ENCODE measurements around the gene TAS1R1. TPM values are rescaled to one million over a fixed set of nuclear protein-coding genes. Genes with fewer than 3 reads are reported as not detected.
A peak's percentile ranks its signal among the peaks of the same experiment; 100 is the strongest.

TAS1R1 gene
- total RNA-seq, 4 donors from 2014 or later = not detected

- intact Hi-C loops (cut with DNase I; ENCODE audit: low total_unique reads) = no loop called here
- Histone ChIP-seq H3K4me3 (peak overlapping the region in 1 of 2 donors; percentile 69), H3K4me1 (peaks cover 0 to 9% of the 10 kb centered on the region in 2 donors)
Measured at GRCh38 chr1:6578624-6579373, 23.7 kb downstream of the TAS1R1 start.

GRCh38 chr1:6579374-6580118 is 24.4 kb downstream of the TAS1R1 start, which contains the start of gene ZBTB48:
TSS of gene ZBTB48 (plus strand) at chr1:6579994. CDS start at chr1:6580610, 616 bp downstream.
- DNase-seq = peak; percentile 99 to 100
- Histone ChIP-seq H3K36me3 (no peaks in the 10 kb centered on the region), H3K9me3 (no peaks in the 10 kb centered on the region), H3K27ac (peak within 1 kb of the TSS; percentile 91 to 94), H3K27me3 (no peaks in the 10 kb centered on the region), H3K4me3 (peak within 1 kb of the TSS; percentile 69 to 85), H3K4me1 (peaks cover 0 to 9% of the 10 kb centered on the region in 2 donors)
- TF ChIP-seq CTCF (IDR thresholded peaks at IDR 0.05) (peak in 1 of 4 experiments; percentile 12), POLR2A (IDR thresholded peaks at IDR 0.05) (peak; percentile 95 to 96)
- intact Hi-C loops (cut with DNase I; ENCODE audit: low total_unique reads) = no loop called here

More at GRCh38 chr1:6578624-6579373, 23.7 kb downstream of the TAS1R1 start:
- TF ChIP-seq CTCF (IDR thresholded peaks at IDR 0.05) = no peak
- no peak for TF ChIP-seq POLR2A (IDR thresholded peaks at IDR 0.05)
- H3K27ac ChIP-seq = peak overlapping the region; percentile 91 to 94
- H3K36me3 ChIP-seq = no peaks in the 10 kb centered on the region
- no peak for DNase-seq
- H3K27me3 ChIP-seq = no peaks in the 10 kb centered on the region
- H3K9me3 ChIP-seq = no peaks in the 10 kb centered on the region

GRCh38 chr1:6580119-6580592 is 25.0 kb downstream of the TAS1R1 start:
- Histone ChIP-seq H3K4me1 (peaks cover 0 to 9% of the 10 kb centered on the region in 2 donors), H3K9me3 (no peaks in the 10 kb centered on the region), H3K36me3 (no peaks in the 10 kb centered on the region), H3K4me3 (peak overlapping the region; percentile 69 to 85), H3K27me3 (no peaks in the 10 kb centered on the region), H3K27ac (peak overlapping the region; percentile 91 to 94)
- TF ChIP-seq CTCF (IDR thresholded peaks at IDR 0.05) = no peak
- no peak for TF ChIP-seq POLR2A (IDR thresholded peaks at IDR 0.05)
- intact Hi-C loops (cut with DNase I; ENCODE audit: low total_unique reads) = no loop called here
- no peak for DNase-seq

- no peak for DNase-seq
- H3K27ac ChIP-seq = peak overlapping the region; percentile 91 to 94
- H3K4me1 ChIP-seq = peaks cover 0 to 9% of the 10 kb centered on the region in 2 donors
- H3K27me3 ChIP-seq = no peaks in the 10 kb centered on the region
- no peaks in the 10 kb centered on the region for H3K36me3 ChIP-seq
- TF ChIP-seq POLR2A (IDR thresholded peaks at IDR 0.05) (no peak), CTCF (IDR thresholded peaks at IDR 0.05) (no peak)
- no peaks in the 10 kb centered on the region for H3K9me3 ChIP-seq
- intact Hi-C loops (cut with DNase I; ENCODE audit: low total_unique reads) = no loop called here
- peak overlapping the region; percentile 69 to 85 for H3K4me3 ChIP-seq
Measured at GRCh38 chr1:6580593-6581409, 25.7 kb downstream of the TAS1R1 start.
